Stimulated activated CD4-positive, alpha-beta T cell treated with anti-CD3 and anti-CD28 coated beads, Interleukin-15, amount 100 ng/mL, for 24 hours (primary cell): ENCODE measurements around the gene HRG.
"Not testable (repeated sequence)": the region's sequence is repeated elsewhere in the genome, so short reads cannot be mapped to it uniquely, and the experiment has no call there.

Source experiments
- DNase-seq: peaks from one replicate; pipeline ENCODE4 v3.0.0-alpha.2; 2020

HRG gene

GRCh38 chr3:186665625-186666188 lies at the start of gene HRG:
Gene HRG (plus strand): TSS chr3:186666014. CDS start chr3:186666032, 18 bp downstream.
- DNase-seq, result no peak

- no peak for DNase-seq
These were observed 49.6 kb upstream of the HRG start for GRCh38 chr3:186616299-186616617.

GRCh38 chr3:186617036-186617946 lies 48.5 kb upstream of the HRG start:
- DNase-seq, result peak; percentile 91

GRCh38 chr3:186618318-186618938 lies 47.4 kb upstream of the HRG start:
- no peak for DNase-seq

GRCh38 chr3:186619787-186620212 lies 46.0 kb upstream of the HRG start:
- no peak for DNase-seq

GRCh38 chr3:186620213-186621092 lies 45.4 kb upstream of the HRG start:
- DNase-seq, result no peak

GRCh38 chr3:186621894-186622650 lies 43.7 kb upstream of the HRG start:
- no peak for DNase-seq

- no peak for DNase-seq
These were observed 43.0 kb upstream of the HRG start for GRCh38 chr3:186622651-186623310.

GRCh38 chr3:186624598-186624997 lies 41.2 kb upstream of the HRG start:
- DNase-seq, result no peak

GRCh38 chr3:186625600-186626042 lies 40.2 kb upstream of the HRG start:
- no peak for DNase-seq

GRCh38 chr3:186626254-186626847 lies 39.5 kb upstream of the HRG start:
- DNase-seq, result no peak

- no peak for DNase-seq
These were observed 37.9 kb upstream of the HRG start for GRCh38 chr3:186627852-186628414.

- DNase-seq, result no peak
These were observed 37.1 kb upstream of the HRG start for GRCh38 chr3:186628756-186629155.

GRCh38 chr3:186630950-186631641 lies 34.7 kb upstream of the HRG start:
- DNase-seq, result no peak

GRCh38 chr3:186633481-186633880 lies 32.3 kb upstream of the HRG start:
- DNase-seq, result no peak

GRCh38 chr3:186634207-186634606 lies 31.6 kb upstream of the HRG start:
- not testable (repeated sequence) for DNase-seq

- DNase-seq, result no peak
These were observed 30.3 kb upstream of the HRG start for GRCh38 chr3:186635532-186635931.

GRCh38 chr3:186636536-186636935 lies 29.3 kb upstream of the HRG start:
- no peak for DNase-seq

GRCh38 chr3:186637686-186638085 lies 28.1 kb upstream of the HRG start:
- no peak for DNase-seq

GRCh38 chr3:186638259-186638658 lies 27.6 kb upstream of the HRG start:
- DNase-seq, result no peak
